ENCODE results near the gene LRRC36. TPM values are rescaled to one million over a fixed set of nuclear protein-coding genes. Genes with fewer than 3 reads are reported as not detected.

LRRC36 gene
- not detected in 2 replicates for total RNA-seq

DNA sequence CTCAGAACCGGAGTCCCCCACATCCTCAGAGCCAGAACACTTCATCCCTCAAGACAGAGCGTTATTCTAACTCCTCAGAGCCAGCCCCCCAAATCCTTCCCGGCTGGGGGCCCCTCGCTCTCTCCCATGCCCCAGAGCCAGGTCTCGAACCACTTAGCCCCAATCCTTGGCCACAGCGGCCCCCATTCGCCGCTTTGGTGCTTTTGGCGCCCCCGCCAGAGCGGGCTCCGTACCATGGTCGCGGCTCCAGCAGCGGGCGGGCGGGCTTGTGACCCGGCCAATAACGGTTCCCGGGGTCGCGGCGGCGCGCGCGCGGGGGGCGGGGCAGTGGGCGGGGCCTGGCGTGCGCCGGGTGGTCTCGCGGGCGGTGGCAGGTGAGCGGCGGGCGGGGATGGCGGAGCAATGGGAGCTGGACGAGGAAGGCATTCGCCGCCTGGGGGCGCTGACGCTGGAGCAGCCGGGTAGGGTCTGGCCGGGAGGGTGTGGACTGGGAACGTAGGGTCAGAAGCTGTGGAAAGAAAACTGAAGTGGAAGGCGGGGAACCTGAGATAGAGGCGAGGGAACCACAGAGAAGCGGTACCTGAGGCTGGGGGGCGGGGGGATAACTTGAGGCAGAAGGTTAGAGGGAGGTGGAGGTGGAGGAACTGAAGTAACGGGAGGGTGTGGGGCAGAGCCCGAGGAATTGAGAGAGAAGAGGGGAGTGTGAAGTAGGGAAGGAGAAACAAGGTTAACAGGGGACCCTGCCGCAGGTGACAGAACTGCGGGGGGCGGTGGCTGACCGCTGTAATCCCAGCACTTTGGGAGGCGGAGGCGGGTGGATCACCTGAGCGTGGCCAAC, at the start of gene LRRC36, which contains the start of gene KCTD19:
Gene LRRC36, plus strand, starts transcription at position 344 of the 838 bp plus-strand sequence. Its CDS starts 48 bp downstream, at position 392.
Gene KCTD19, minus strand, starts transcription at position 270 of the 838 bp plus-strand sequence. Its CDS starts 34 bp downstream, at position 236.

DNA sequence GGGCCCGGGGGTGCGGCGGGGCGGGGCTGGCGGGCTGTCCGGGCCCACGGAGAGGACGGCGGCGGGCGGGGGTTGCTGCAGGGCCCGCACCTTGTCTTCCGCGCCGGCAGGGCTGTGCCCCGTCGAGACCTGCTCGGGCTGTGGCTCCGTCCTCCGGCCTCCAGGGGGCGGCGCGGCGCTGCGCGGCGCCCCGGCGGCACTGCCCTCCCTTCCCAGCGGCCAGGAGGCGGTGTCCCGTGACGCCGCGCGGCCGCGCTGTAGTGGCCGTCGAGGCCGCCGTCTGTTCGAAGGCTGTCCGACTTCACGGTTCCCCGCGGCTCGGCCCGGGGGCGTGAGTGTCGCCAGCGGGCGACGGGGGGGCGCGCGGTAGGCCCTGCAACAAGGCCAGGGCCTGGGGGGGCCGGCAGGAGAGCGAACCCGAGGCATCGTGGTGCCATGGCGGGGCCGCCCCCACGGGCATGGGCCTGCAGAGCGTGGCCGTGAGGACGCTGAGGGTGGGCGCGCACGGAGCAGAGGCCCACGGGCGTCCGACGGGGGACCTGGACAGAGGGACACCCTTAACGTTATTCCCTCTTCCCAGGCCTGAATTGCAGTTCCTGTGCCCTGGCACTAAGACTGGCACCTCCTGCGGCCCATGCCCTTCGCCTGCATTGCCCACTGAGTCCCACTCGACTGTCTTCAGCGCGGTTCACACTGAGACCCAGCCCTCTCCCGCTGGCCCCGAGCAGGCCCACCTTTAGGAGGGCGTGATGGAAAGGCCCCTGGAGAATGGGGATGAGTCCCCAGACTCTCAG, 47.1 kb upstream of the LRRC36 start, which contains the start of gene PLEKHG4:
Gene PLEKHG4, plus strand, starts transcription at position 237 of the 794 bp plus-strand sequence. Its CDS starts 513 bp downstream, at position 750.

GRCh38 chr16:67393111-67393787, 66.6 kb downstream of the LRRC36 start, which contains the start of gene TPPP3:
Gene TPPP3, minus strand, starts transcription at chr16:67393498. Its CDS starts 2,387 bp downstream, at chr16:67391111.

DNA sequence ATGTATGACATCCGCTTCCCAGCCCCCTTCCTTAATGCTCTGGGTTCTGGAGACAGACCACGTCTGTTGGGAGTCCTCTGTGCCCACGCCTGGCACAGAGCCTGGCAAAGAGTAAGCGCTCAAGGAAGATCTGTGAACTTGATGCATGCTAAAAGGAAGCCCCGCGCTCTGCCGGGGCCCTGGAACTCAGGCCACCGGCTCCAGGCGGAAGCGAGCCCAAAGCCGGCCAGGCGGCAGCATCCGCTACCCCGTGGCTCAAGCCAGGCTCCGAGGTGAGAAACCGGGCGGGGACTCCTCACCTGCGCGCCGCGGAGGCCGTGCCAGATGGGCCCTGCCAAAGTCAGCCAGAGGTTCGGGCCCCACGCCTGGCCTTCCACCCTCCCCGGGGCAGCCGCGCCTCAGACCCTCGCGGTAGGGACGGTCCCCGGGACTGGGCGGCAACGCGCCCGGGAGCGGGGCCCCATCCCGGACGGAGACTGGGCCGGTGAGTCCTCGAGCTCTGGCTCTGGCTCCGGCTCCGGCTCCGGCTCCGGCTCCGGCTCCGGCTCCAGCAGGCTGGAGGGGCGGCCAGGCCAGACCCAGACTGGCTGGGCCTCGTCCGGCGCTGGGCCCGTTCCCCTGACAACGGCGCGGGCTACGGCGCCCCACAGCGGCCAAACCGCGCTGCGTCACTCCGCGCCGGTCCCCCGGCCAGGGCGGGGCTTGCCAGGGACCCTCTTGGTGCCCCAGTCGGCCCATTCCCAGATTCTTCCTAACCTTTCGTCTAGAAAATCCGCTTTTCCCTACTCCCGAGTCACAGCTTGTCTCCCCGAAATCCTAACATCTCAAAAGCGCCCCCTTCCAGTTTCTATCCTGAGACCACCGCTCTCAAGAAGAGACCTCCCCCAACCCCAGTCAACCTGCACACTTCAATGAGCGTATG, 89.5 kb downstream of the LRRC36 start, which contains the start of gene ZDHHC1:
Gene ZDHHC1, minus strand, starts transcription at position 606 of the 922 bp plus-strand sequence. CDS start 8,702 bp downstream, outside the sequence.

DNA sequence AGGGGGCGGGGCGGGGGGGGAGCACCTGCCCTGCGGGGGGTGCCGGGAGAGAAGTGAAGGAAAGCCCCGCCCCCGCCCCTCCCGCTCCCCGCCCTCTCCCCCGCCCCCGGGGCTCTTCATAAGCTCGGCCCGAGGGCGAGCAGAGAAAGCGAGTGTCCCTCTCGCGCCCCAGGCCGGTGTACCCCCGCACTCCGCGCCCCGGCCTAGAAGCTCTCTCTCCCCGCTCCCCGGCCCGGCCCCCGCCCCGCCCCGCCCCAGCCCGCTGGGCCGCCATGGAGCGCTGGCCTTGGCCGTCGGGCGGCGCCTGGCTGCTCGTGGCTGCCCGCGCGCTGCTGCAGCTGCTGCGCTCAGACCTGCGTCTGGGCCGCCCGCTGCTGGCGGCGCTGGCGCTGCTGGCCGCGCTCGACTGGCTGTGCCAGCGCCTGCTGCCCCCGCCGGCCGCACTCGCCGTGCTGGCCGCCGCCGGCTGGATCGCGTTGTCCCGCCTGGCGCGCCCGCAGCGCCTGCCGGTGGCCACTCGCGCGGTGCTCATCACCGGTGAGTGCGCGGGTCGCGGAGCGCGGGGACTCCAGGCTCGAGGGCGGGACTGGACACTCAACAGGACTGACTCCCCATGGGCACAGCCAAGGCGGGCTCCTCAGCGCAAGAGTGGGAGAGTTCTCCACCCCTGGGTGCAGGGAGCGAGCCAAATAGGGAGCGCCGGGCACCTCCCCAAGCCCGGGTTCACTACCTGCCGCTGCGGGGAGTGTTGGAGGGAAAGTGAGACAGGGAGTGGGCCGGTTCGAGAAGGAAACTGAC, 104.6 kb downstream of the LRRC36 start, which contains the start of gene HSD11B2:
Gene HSD11B2, plus strand, starts transcription at position 145 of the 798 bp plus-strand sequence. Its CDS starts 128 bp downstream, at position 273.

Other genes with a start within 250 kb of the LRRC36 start
- 12.4 and 14.7 TPM in 2 replicates for gene PHAF1, start 216.9 kb upstream of the LRRC36 start, total RNA-seq
- gene B3GNT9, start 175.8 kb upstream of the LRRC36 start, total RNA-seq, result 9.7 and 11.4 TPM in 2 replicates
- 31.9 and 47.2 TPM in 2 replicates for gene TRADD, start 166.9 kb upstream of the LRRC36 start, total RNA-seq
- gene FBXL8, start 166.9 kb upstream of the LRRC36 start, total RNA-seq, result 10.5 and 11.4 TPM in 2 replicates
- 2.5 TPM in 1 of 2 replicates, not detected in the other for gene HSF4, start 162.1 kb upstream of the LRRC36 start, total RNA-seq
- 53.2 and 89.0 TPM in 2 replicates for gene NOL3, start 156.3 kb upstream of the LRRC36 start, total RNA-seq
- 5.2 and 11.3 TPM in 2 replicates for gene MATCAP1, start 142.9 kb upstream of the LRRC36 start, total RNA-seq
- 0.99 TPM in 1 of 2 replicates, not detected in the other for gene EXOC3L1, start 136.7 kb upstream of the LRRC36 start, total RNA-seq
- gene E2F4, start 134.7 kb upstream of the LRRC36 start, total RNA-seq, result 82.0 and 87.8 TPM in 2 replicates
- gene ELMO3, start 127.7 kb upstream of the LRRC36 start, total RNA-seq, result 33.8 and 39.6 TPM in 2 replicates
- gene TMEM208, start 99.7 kb upstream of the LRRC36 start, total RNA-seq, result 27.7 and 33.8 TPM in 2 replicates
- gene FHOD1, start 79.3 kb upstream of the LRRC36 start, total RNA-seq, result 26.0 and 26.4 TPM in 2 replicates
- 0.74 and 0.78 TPM in 2 replicates for gene SLC9A5, start 77.8 kb upstream of the LRRC36 start, total RNA-seq
- 6.6 and 7.5 TPM in 2 replicates for gene PLEKHG4, start 47.3 kb upstream of the LRRC36 start, total RNA-seq
- gene KCTD19, start 74 bp upstream of the LRRC36 start, total RNA-seq, result not detected in 2 replicates
- gene TPPP3, start 66.7 kb downstream of the LRRC36 start, total RNA-seq, result 0.19 TPM in 1 of 2 replicates, not detected in the other
- gene ZDHHC1, start 89.7 kb downstream of the LRRC36 start, total RNA-seq, result 5.3 and 6.1 TPM in 2 replicates
- 1.3 and 2.9 TPM in 2 replicates for gene HSD11B2, start 104.3 kb downstream of the LRRC36 start, total RNA-seq
- 126 and 130 TPM in 2 replicates for gene ATP6V0D1, start 154.3 kb downstream of the LRRC36 start, total RNA-seq
- not detected in 2 replicates for gene AGRP, start 156.7 kb downstream of the LRRC36 start, total RNA-seq
- gene RIPOR1, start 202.0 kb downstream of the LRRC36 start, total RNA-seq, result 22.9 and 30.5 TPM in 2 replicates
- 17.7 and 25.5 TPM in 2 replicates for gene CTCF, start 235.7 kb downstream of the LRRC36 start, total RNA-seq

Data from airway epithelial cell (primary cell).